NB4 (cell line): ENCODE results near the gene GPX5.

Source experiments
- MYC ChIP-seq: IDR thresholded peaks from 2 replicates; pipeline ENCODE4 v1.6.1; 2011; ENCODE audit warnings: low read depth, low read length
- POLR2A ChIP-seq: IDR thresholded peaks from 2 replicates; pipeline ENCODE4 v1.6.1; 2011; ENCODE audit warnings: mild to moderate bottlenecking; ENCODE audit not compliant: insufficient read length; ENCODE audit errors: extremely low read depth
- TF ChIP-seq, protein P1 (sequence below): IDR thresholded peaks from one replicate; pipeline ENCODE4 v1.5.1; 2012; ENCODE audit warnings: low read depth, low read length

DNA sequence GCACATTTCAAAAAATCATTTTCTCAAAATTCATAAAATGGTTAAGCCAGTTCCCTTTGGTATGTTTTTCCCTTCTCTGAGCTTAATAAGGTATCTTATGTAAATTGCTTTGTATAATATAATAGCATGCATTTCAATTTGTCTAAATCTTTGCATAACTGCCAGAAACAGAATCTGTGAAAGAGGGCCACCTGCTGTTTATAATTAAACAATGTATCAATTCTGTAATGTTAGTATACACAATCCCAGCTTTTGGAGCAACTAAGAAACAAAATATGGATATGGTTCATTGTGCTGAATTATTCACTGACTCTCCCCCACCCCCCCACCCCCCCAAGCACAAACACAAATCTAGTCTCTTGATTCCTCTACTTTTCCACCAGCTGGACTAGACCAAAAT is 54.8 kb downstream of the GPX5 start:
- TF ChIP-seq MYC (no peak), POLR2A (no peak)
- TF ChIP-seq, protein P1, sequence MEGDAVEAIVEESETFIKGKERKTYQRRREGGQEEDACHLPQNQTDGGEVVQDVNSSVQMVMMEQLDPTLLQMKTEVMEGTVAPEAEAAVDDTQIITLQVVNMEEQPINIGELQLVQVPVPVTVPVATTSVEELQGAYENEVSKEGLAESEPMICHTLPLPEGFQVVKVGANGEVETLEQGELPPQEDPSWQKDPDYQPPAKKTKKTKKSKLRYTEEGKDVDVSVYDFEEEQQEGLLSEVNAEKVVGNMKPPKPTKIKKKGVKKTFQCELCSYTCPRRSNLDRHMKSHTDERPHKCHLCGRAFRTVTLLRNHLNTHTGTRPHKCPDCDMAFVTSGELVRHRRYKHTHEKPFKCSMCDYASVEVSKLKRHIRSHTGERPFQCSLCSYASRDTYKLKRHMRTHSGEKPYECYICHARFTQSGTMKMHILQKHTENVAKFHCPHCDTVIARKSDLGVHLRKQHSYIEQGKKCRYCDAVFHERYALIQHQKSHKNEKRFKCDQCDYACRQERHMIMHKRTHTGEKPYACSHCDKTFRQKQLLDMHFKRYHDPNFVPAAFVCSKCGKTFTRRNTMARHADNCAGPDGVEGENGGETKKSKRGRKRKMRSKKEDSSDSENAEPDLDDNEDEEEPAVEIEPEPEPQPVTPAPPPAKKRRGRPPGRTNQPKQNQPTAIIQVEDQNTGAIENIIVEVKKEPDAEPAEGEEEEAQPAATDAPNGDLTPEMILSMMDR = peak; percentile 12
